ENCODE results near the gene PXMP4. TPM values are rescaled to one million over a fixed set of nuclear protein-coding genes. Genes with fewer than 3 reads are reported as not detected.

The PXMP4 gene
- total RNA-seq, 2 experiments from 2014 or later, result 13.4 to 19.2 TPM

DNA sequence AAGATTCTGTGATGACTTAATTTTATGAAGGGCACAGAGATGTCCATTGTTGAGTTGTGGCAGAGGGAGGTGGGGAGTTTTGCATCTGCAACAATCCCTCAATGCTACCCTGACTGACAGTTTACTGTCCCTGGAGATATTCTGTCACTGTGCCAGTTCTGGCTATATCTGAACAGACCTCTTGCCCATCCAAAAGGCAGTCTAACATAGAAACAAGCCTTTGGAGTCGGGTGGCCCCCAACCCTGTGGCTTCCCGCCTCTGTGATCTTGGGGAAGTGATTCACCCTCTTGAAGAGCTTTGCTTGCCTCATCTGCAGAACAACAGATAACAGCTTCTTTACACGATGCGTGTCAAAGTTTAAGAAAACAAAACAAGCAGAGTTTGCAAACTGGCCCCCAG, 30.1 kb downstream of the PXMP4 start:
- peak overlapping the region; percentile 58 for H3K4me3 Mint-ChIP-seq
- no peaks in the 10 kb centered on the region for H3K27me3 Mint-ChIP-seq
- H3K27ac Mint-ChIP-seq, result peak overlapping the region; percentile 94
- POLR2A ChIA-PET, result interaction anchor here (0.7 to 5.8 kb wide), 12 partner anchors 8 to 895 kb away, joined by 3 to 46 read pairs (median 5); partner anchors contain the start of genes ACTL10, EIF2S2, PXMP4 and ZNF341
- peak; percentile 30 for ATAC-seq (ENCODE audit: low read depth)
- peak; percentile 59 for DNase-seq
- H3K36me3 Mint-ChIP-seq, result peaks cover 4% of the 10 kb centered on the region
- peaks cover 46% of the 10 kb centered on the region for H3K4me1 Mint-ChIP-seq
- no peaks in the 10 kb centered on the region for H3K9me3 Mint-ChIP-seq

DNA sequence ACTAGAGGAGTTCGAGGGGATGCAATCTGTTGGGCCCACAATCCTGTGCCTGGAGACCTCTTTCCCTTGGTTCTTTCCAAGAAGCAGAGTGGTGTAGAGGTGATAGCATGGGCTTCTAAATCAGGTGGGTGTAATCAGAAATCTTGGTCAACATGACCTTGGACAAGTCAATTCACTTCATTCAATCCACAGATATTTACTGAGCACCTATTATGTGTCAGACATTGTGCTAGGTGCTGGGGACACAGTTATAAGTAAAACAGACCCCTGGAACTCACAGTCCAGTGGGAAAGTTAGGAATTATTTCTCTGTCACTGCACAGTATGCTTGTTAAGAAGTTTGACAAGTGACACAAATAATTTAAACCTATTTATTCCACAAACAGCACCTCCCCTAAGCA, 30.6 kb downstream of the PXMP4 start:
- no peak for ATAC-seq (ENCODE audit: low read depth)
- no peak for DNase-seq
- peak overlapping the region; percentile 94 for H3K27ac Mint-ChIP-seq
- peaks cover 7% of the 10 kb centered on the region for H3K36me3 Mint-ChIP-seq
- no peaks in the 10 kb centered on the region for H3K27me3 Mint-ChIP-seq
- peak overlapping the region; percentile 58 for H3K4me3 Mint-ChIP-seq
- POLR2A ChIA-PET, result interaction anchor here (1.0 to 5.8 kb wide), 9 partner anchors 8 to 423 kb away, joined by 3 to 46 read pairs (median 6); partner anchors contain the start of genes ACTL10, EIF2S2, PXMP4 and ZNF341
- H3K4me1 Mint-ChIP-seq, result peaks cover 51% of the 10 kb centered on the region
- no peaks in the 10 kb centered on the region for H3K9me3 Mint-ChIP-seq

DNA sequence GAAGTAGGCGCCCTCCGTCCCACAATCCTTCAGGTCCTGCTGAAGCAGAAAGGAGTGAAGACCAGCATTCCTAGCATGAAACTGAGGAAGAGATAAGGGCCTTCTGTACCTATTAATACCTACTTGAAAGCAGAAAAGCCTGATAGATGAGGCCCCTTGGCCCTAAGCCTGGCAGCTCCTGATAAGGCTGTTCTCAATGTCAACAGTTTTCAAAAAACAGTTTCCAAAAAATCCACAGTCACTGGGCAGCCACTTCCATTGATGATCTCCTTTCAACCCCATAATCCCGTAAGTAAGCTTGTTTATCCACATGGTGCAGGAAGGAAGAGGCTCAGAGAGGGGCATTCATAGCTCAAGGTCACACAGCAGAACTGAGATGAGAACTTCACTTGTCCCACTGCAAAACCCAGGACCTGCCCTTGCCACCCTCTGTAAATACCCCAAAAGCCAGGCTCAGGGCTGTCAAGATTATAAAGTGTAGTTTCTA, 31.1 kb downstream of the PXMP4 start:
- POLR2A ChIA-PET, result interaction anchor here (1.1 to 5.8 kb wide), 7 partner anchors 7 to 43 kb away, joined by 3 to 46 read pairs (median 7); partner anchors contain the start of genes ACTL10, PXMP4 and ZNF341
- Mint-ChIP-seq H3K4me3 (peak overlapping the region; percentile 0), H3K4me1 (peaks cover 56% of the 10 kb centered on the region), H3K27ac (peak overlapping the region; percentile 94), H3K27me3 (no peaks in the 10 kb centered on the region), H3K36me3 (peaks cover 7% of the 10 kb centered on the region), H3K9me3 (no peaks in the 10 kb centered on the region)
- DNase-seq, result no peak
- no peak for ATAC-seq (ENCODE audit: low read depth)

GRCh38 chr20:33687993-33688937, 31.8 kb downstream of the PXMP4 start:
- POLR2A ChIA-PET, result interaction anchor here (1.6 to 5.8 kb wide), 6 partner anchors 9 to 44 kb away, joined by 5 to 46 read pairs (median 8); partner anchors contain the start of genes ACTL10, PXMP4 and ZNF341
- no peak overlapping the region for H3K4me3 Mint-ChIP-seq

DNA sequence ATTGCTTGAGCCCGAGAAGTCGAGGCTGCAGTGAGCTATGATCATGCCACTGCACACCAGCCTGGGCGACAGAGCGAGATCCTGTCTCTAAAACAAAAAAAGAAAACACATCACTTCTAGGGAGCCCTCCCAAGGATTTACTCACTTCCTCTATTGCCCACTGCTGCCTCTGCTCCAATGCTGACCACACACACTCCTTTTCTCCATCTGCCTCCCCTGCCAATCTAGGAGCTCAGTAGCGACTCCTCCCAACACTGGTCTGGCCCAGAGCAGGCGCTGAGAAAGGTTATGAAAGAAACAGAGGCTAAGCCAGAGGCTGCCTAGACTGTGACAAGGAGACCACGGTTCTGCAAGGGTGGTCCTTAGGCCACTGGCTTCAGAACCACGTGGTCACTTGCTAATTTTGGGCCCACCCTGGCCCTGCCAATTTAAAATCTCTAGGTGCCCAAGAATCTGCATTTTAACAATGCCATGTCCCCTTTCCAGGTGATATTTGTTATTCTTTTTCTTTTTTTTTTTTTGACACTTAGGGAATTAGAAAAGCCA, 32.7 kb downstream of the PXMP4 start:
- H3K36me3 Mint-ChIP-seq, result peaks cover 10% of the 10 kb centered on the region
- ATAC-seq (ENCODE audit: low read depth) (no peak), DNase-seq (no peak)
- H3K4me1 Mint-ChIP-seq, result peaks cover 63% of the 10 kb centered on the region
- H3K9me3 Mint-ChIP-seq, result no peaks in the 10 kb centered on the region
- H3K4me3 Mint-ChIP-seq, result no peak overlapping the region
- POLR2A ChIA-PET, result interaction anchor here (0.6 to 5.8 kb wide), 8 partner anchors 8 to 425 kb away, joined by 5 to 46 read pairs (median 6); partner anchors contain the start of genes ACTL10, EIF2S2, PXMP4 and ZNF341
- no peaks in the 10 kb centered on the region for H3K27me3 Mint-ChIP-seq
- no peak overlapping the region for H3K27ac Mint-ChIP-seq

More at GRCh38 chr20:33687993-33688937, 31.8 kb downstream of the PXMP4 start:
- Mint-ChIP-seq H3K9me3 (no peaks in the 10 kb centered on the region), H3K36me3 (peaks cover 7% of the 10 kb centered on the region), H3K27ac (peak overlapping the region; percentile 94), H3K4me1 (peaks cover 56% of the 10 kb centered on the region), H3K27me3 (no peaks in the 10 kb centered on the region)
- no peak for ATAC-seq (ENCODE audit: low read depth)
- no peak for DNase-seq

GRCh38 chr20:33686984-33687366, 33.1 kb downstream of the PXMP4 start:
- Mint-ChIP-seq H3K27ac (peak overlapping the region; percentile 87), H3K9me3 (no peaks in the 10 kb centered on the region), H3K4me3 (peak overlapping the region; percentile 64), H3K4me1 (peaks cover 65% of the 10 kb centered on the region), H3K27me3 (no peaks in the 10 kb centered on the region), H3K36me3 (peaks cover 10% of the 10 kb centered on the region)
- DNase-seq (no peak), ATAC-seq (ENCODE audit: low read depth) (no peak)
- POLR2A ChIA-PET, result interaction anchor here (0.6 to 5.8 kb wide), 6 partner anchors 9 to 425 kb away, joined by 5 to 46 read pairs (median 6); partner anchors contain the start of genes ACTL10, EIF2S2 and PXMP4

GRCh38 chr20:33686100-33686983, 33.8 kb downstream of the PXMP4 start, which contains the start of gene E2F1:
Gene E2F1, minus strand, starts transcription at chr20:33686385. Its CDS starts 121 bp downstream, at chr20:33686264.
- DNase-seq, result peak; percentile 99
- peak; percentile 85 for ATAC-seq (ENCODE audit: low read depth)
- POLR2A ChIA-PET, result interaction anchor here (1.3 to 5.8 kb wide), 9 partner anchors 19 to 426 kb away, joined by 4 to 46 read pairs (median 10); partner anchors contain the start of genes ACTL10, EIF2S2, PXMP4 and ZNF341
- peak within 1 kb of the TSS; percentile 90 for H3K27ac Mint-ChIP-seq
- no peaks in the 10 kb centered on the region for H3K9me3 Mint-ChIP-seq
- peaks cover 70% of the 10 kb centered on the region for H3K4me1 Mint-ChIP-seq
- peak within 1 kb of the TSS; percentile 93 for H3K4me3 Mint-ChIP-seq
- H3K27me3 Mint-ChIP-seq, result no peaks in the 10 kb centered on the region
- H3K36me3 Mint-ChIP-seq, result peaks cover 10% of the 10 kb centered on the region

- H3K4me1 Mint-ChIP-seq, result peaks cover 72% of the 10 kb centered on the region
- H3K27ac Mint-ChIP-seq, result peak overlapping the region; percentile 90
- no peaks in the 10 kb centered on the region for H3K27me3 Mint-ChIP-seq
- ATAC-seq (ENCODE audit: low read depth), result peak; percentile 50
- peaks cover 12% of the 10 kb centered on the region for H3K36me3 Mint-ChIP-seq
- POLR2A ChIA-PET, result interaction anchor here (1.0 to 2.8 kb wide), 12 partner anchors 11 to 427 kb away, joined by 3 to 23 read pairs (median 6); partner anchors contain the start of genes ACTL10, CBFA2T2, EIF2S2 and NECAB3
- H3K4me3 Mint-ChIP-seq, result peak overlapping the region; percentile 93
- no peaks in the 10 kb centered on the region for H3K9me3 Mint-ChIP-seq
- peak; percentile 79 for DNase-seq
These were observed 34.6 kb downstream of the PXMP4 start for GRCh38 chr20:33685328-33686099.

GRCh38 chr20:33684533-33685327, 35.4 kb downstream of the PXMP4 start:
- DNase-seq (no peak), ATAC-seq (ENCODE audit: low read depth) (no peak)
- peak overlapping the region; percentile 93 for H3K4me3 Mint-ChIP-seq
- peaks cover 13% of the 10 kb centered on the region for H3K36me3 Mint-ChIP-seq
- H3K9me3 Mint-ChIP-seq, result no peaks in the 10 kb centered on the region
- H3K27ac Mint-ChIP-seq, result peak overlapping the region; percentile 90
- H3K27me3 Mint-ChIP-seq, result no peaks in the 10 kb centered on the region
- H3K4me1 Mint-ChIP-seq, result peaks cover 72% of the 10 kb centered on the region
- POLR2A ChIA-PET, result interaction anchor here (0.5 to 2.8 kb wide), 13 partner anchors 10 to 428 kb away, joined by 3 to 23 read pairs (median 5); partner anchors contain the start of genes ACTL10, CBFA2T2, EIF2S2 and NECAB3

DNA sequence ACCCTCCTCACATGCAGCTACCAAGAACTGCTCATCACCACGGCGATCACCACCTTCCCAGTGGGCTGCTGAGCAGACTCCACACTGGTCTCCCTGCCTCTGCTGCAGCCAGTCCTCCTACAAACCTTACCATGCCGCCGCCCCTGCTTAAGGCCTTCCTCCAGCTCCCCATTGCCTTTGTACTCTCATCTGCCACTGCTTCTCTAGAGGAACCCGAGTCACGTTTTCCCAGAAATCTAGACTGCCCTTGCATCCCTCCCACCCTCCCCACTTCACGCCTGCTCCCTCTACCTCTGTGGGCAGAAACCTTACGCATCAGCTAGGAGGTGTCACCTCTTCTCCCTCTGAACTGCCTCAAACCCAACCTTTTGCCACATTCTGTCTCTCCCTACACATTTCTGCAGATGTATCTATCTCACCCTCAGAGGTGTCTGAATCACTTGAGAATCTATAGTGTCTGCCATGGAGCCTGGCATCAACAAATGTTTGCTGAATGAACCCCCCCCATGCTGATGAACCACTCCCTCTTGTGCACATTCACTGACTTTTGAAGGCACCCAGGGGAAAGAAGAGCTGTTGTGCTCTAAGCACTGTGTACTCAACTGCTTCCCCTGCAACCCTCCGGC, 38.3 kb downstream of the PXMP4 start:
- H3K4me1 Mint-ChIP-seq, result peaks cover 59% of the 10 kb centered on the region
- H3K9me3 Mint-ChIP-seq, result no peaks in the 10 kb centered on the region
- no peaks in the 10 kb centered on the region for H3K27me3 Mint-ChIP-seq
- ATAC-seq (ENCODE audit: low read depth) (no peak), DNase-seq (no peak)
- peak overlapping the region; percentile 49 for H3K4me3 Mint-ChIP-seq
- H3K36me3 Mint-ChIP-seq, result peaks cover 23% of the 10 kb centered on the region
- POLR2A ChIA-PET, result interaction anchor here (1.0 to 6.3 kb wide), 5 partner anchors 8 to 191 kb away, joined by 3 to 116 read pairs (median 6); partner anchors contain the start of genes ACTL10 and PXMP4
- peak overlapping the region; percentile 81 for H3K27ac Mint-ChIP-seq
